HEK293T (cell line): Measurements from ENCODE around the gene RBBP8NL.

ENCODE experiments used
- ARNT ChIP-seq: fragments of 450-650 bp; IDR thresholded peaks from 2 replicates; pipeline ENCODE4 v1.6.1; 2017; ENCODE audit warnings: mild to moderate bottlenecking
- BHLHE40 ChIP-seq: fragments of 450-650 bp; IDR thresholded peaks from 2 replicates; pipeline ENCODE4 v1.6.1; 2016; ENCODE audit warnings: mild to moderate bottlenecking, moderate library complexity, borderline replicate concordance
- FOXM1 ChIP-seq: fragments of 450-650 bp; IDR thresholded peaks from 2 replicates; pipeline ENCODE4 v1.6.1; 2017; ENCODE audit warnings: mild to moderate bottlenecking, borderline replicate concordance
- NFRKB ChIP-seq: fragments of 450-650 bp; IDR thresholded peaks from 2 replicates; pipeline ENCODE4 v1.6.1; 2016; ENCODE audit warnings: mild to moderate bottlenecking, moderate library complexity
- SP1 ChIP-seq: fragments of 450-650 bp; IDR thresholded peaks from 2 replicates; pipeline ENCODE4 v1.6.1; 2017
- TARDBP ChIP-seq: fragments of 450-650 bp; IDR thresholded peaks from 2 replicates; pipeline ENCODE4 v1.6.1; 2016

- TF ChIP-seq BHLHE40: no peak
- TF ChIP-seq SP1: no peak
- no peak for TF ChIP-seq ARNT
- TF ChIP-seq TARDBP: no peak
- no peak for TF ChIP-seq NFRKB
- TF ChIP-seq FOXM1: no peak
Measured at GRCh38 chr20:62365814-62366369, 61.4 kb downstream of the RBBP8NL start.
